HG03354 (cell line): ENCODE data around the gene SVIL.
A peak's percentile ranks its signal among the peaks of the same experiment; 100 is the strongest.
"Not testable (repeated sequence)": the region's sequence is repeated elsewhere in the genome, so short reads cannot be mapped to it uniquely, and the experiment has no call there.

ENCODE experiments used
- ATAC-seq: cut with Tn5 transposase; IDR thresholded peaks from one replicate; pipeline ENCODE4 v1.9.1; 2021; ENCODE audit warnings: mild to moderate bottlenecking; ENCODE audit not compliant: unreplicated experiment, poor library complexity, severe bottlenecking

Gene SVIL

DNA sequence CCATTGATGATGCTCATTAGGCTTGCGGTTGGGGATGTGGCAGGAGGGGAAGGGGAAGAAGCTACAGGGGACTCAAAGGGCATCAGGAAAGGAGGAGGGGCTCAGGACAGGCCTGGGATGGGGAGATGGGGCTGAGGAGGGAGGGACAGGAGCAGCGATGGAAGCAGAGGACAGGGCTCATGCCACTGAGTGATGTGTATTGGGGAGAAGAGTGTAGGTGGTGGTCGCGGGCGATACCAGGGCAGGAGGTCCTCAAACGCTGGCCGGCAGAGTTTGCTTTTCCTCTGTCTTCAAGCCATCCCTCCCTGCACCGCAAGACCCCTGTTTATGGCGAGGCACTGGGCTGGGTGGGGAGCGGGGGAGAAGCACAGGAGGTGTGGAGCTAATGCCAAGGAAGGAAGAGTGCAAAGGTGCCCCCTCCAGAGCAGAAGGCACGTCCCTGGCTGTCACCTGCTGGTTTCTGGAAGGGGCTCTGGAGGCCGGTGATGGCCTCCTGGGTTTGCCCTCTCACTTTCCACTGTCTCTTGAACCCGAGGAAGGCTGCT, 134.7 kb downstream of the SVIL start:
- ATAC-seq: no peak

DNA sequence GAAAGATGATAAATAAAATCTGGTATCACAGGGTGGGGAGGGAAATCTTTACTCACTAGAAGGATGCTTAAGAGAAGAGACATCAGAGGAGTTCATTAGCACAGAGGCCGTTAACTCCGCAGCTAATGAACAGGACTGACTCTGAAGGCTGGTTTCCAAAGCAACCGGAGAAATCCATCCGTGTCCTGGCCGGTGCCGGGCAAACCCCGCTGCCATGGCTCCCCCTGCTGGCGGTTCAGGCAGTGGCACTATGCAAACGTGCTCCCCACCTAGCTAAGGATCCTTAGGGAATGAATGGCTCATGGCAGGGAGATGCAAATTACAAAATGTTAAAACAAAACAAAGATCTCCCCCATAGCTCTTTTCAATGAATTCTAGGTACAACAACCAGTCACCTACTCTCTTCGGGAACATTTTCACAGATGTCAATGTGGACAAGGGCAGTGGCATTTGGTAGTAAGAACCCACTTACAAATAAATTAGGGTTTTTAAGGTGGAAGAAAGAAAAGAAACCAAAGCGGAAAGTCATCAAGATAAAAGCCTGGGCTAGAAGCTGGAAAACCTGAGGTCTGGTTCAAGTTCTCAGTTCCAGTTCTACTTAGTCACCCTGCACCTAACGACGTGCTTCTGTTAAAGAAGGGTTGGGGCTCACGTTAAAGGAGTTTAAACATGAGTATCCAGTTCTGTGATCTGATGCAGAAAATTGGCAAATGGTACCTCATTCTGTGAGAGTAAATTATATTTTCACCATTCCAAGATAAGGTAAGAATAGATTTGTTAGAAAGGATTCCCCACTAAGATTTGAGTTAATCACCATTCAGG, 138.2 kb downstream of the SVIL start:
- ATAC-seq: peak; percentile 82

DNA sequence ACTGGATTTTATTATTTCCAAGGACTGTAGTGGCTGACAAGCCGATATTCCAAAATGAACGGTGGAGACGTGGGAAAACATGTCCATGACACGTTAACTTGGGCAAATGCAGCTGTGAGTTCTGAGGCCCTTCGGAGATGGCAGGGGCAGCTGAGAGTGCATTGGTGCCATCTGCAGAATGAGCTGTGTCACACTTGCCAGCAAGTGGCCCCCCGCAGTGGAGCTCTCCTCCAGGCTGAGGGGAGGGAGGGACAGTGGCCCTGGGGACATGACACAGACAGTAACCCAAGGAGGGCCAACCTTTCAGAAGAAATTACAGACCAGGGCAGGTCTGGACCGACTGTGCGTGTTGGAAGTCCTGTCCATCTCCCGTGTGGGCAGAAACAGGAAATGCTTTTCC, 139.4 kb downstream of the SVIL start:
- ATAC-seq: no peak

DNA sequence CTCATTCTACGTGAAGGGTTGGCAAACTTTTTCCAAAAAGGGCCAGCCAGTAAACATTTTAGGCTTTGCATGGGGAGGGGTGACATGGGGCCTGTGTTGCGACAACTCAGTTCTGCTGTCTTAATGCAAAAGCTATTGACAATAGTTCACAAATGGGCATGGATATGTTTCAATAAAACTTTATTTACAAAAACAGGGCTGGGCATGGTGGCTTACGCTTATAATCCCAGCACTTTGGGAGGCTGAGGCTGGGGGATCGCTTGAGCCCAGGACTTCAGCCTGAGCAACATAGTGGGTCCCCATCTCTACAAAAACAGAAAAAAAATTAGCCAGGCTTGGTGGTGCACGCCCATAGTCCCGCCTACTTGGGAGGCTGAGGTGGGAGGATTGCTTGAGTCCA, 141.1 kb downstream of the SVIL start:
- ATAC-seq: no peak

DNA sequence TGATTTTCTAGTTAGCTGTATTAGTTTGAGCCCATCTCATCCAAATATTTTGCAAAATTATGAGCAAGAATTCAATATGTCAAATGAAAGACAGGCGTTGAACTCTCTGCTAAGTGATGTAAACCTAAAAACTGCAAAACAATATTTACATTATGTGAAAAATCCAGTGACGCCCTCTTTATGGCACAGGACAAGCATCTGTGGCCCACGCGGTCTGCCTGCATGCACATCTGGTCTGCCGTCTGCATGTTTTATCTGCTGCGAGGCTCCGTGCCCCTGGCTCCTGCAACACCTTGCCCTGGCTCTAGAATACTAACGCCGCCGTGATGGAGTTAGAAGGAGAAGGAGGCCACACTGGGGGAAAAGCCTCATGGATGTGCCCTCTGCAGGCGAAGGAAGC, 142.0 kb downstream of the SVIL start:
- ATAC-seq: no peak

DNA sequence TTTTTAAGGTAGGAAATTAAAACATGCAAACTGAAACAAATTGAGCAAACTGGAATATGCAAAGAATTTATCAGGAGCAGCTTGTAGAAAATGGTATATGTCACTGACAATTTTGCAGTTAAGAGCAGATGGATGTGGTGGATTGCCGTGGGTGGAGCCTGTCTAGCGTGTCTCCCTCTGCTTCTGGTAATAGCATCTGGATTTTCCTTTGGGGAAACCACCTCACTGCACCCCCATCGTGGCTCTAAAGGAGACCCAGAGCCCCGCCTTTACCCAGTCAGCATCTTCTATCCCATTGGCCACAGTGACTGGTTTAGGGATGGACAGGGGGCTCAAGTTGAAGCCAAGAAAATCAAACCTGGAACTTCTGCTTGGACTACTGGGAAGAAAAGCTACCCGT, 142.9 kb downstream of the SVIL start:
- no peak for ATAC-seq

DNA sequence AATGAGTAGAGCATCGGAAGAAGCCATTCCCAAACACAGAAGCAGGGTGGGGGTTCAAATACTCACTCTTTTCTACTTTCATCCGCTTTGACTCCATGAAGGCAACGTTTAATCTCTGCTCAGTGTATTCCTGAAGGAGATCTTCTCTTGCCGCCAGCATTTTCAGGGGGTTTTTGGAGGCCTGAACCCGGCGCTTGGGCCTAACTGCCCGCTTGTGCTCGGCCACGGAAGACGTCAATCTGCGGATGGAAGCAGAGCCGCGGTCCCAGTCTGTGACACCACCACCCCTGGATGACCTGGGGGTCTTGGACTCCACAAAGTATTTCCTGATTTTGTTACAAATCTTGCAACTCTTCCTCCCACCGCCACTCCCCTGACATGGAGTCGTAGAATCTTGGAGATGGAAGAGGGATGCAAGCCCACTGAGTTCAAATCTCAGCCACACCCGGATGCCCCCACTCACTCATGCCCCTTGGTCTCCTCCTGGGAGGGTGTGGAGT, 143.9 kb downstream of the SVIL start:
- not testable (repeated sequence) for ATAC-seq

DNA sequence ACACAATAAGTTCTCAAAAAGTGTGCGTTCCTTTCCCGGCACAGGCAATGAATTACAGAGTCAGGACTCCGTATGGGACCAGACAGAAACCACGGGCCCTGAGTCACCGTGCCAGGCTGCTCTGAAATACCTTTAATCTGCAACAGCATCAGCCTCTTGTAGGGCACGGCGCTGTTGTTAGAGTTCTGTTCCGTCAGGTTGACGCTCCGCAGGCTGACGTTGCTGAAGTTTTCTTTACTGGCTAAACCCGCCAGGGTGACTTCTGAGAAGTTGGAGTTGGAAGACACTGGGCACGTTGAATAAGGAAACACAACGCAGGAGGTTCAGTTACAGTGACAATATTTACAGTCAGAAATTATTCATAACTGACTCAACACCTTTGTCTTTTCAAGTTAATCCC, 146.3 kb downstream of the SVIL start:
- not testable (repeated sequence) for ATAC-seq

DNA sequence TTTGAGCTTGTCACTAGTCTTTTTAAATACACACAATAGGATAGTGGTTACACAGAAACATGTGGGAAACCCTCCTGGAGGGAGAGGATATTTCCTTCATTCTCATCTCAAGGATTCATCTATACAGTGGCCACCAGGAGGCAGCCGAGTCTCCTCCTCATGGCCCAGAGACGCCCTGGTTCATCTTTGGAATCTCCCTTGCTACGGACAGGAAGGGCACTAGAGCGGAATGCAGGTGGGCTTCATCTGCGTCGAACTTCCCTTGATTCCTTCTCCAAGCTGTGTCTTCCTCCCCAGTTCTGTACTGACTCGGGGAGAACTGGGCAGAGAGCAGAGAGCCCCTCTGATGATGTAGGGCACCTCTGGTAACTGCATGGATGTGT, 146.9 kb downstream of the SVIL start:
- not testable (repeated sequence) for ATAC-seq

DNA sequence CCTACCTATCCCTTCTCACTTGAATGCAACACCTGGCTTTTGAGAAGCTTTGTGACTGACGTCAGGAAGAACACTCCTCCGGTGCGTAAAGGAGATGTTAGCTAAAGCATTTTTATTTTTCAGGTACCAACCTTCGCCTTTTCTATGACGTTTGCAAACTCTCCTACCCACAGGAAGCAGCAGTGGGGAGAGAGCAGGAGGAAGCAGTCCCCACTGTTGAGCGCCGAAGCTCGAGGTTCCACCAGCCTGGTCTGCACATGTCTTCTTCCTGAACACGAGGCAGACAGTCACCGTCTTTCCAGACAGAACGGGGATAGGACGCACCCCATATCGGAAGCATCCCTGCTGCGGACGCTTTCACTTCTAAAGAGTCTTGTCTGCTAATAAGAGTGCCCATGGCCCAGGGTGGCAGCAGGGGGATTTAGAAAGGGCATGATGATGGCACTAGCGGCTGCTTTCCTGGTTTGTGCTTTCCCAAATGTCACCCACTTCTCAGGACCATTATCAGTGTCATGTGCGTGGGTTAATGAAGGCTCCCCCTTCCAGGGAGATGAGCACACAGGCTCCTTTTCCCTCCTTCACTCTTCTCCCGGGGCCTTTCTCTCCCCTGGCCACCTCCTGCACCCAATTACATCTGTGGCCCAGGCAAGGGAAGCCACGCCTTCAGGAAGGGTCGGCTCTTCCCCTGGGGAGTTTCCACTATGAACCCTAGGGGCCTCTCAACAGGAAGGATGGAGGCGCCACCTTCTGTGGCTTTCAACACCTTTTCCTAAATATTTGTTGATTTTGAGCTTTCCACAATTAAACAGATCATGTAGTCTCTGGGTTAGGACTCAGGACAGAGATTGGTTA, 147.5 kb downstream of the SVIL start:
- ATAC-seq: not testable (repeated sequence)

DNA sequence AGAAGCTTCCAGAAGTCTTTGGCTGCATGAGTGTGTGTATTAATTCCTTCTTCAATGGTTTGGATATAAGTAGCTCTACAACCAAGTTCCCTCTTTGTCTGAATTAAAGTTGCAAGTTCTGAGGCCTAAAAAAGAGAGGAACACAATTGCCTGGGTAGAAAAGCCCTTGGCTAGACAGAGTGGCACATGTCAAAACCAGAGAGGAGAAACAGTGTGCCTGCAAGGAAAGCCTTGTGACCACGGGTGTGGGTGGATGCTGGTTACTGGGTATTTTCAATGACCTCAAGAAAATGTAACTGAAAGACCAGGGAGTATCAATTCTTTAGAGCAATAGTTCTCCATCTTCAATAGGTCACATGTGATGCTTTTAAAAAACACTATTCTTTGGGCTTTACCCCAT, 148.3 kb downstream of the SVIL start:
- ATAC-seq: no peak

DNA sequence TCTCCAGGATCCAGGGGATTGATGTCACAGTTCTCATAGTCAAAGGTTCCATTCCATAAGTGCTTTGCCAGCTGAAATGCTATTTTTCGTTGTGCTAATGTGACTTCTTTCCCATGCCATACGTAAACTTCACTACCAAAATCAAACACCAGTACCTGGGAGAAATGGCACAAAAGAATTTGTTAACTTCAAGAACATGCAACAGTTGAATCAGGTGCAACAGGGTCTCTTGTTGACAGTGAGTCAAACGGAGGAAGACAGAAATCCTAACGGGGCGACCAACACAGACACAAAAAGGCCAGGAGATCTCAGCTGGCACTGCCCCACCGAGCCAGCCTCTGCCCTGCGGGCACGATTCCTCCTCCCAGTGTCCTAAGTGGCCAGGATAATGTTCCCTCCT, 150.1 kb downstream of the SVIL start:
- ATAC-seq: not testable (repeated sequence)

DNA sequence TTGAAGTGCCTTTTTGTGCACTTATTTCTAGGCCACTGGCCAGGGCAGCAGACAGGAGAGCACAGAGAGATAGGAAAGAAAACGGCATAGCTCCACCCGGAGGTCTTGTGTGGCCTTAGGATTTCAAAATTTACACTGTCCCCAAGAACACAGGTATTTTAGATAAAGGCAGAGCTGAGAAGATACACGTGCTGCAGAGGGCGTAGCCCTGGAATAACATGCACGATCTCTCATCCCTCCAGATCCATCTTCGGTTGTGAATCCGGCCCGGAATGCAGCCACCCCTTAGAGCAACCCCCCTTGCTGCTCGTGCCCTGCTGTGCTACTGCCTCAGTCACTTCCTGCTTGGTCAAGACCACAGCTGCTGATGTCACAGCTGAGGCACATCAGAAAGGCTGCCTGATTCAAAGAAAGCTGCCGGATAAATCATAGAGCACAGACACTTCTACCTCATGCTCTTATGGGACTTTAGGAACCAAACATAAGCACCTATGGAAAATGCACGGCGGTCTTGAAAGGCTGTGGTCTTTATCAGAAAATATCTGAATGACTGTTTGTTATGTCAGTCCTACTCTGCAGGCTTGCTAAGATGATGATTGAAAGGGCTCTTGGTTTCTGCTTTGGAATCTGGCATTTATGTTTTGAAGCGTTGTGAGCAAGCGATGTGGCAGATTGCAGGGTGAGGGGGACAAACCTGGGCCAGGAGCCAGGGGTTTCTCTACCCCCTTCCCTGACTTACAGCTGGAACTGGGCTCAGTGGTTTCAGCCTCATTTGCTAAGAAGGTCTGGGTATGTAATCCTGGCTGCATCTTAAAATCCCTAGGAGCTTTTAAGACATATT, 152.0 kb downstream of the SVIL start:
- ATAC-seq: peak; percentile 58

DNA sequence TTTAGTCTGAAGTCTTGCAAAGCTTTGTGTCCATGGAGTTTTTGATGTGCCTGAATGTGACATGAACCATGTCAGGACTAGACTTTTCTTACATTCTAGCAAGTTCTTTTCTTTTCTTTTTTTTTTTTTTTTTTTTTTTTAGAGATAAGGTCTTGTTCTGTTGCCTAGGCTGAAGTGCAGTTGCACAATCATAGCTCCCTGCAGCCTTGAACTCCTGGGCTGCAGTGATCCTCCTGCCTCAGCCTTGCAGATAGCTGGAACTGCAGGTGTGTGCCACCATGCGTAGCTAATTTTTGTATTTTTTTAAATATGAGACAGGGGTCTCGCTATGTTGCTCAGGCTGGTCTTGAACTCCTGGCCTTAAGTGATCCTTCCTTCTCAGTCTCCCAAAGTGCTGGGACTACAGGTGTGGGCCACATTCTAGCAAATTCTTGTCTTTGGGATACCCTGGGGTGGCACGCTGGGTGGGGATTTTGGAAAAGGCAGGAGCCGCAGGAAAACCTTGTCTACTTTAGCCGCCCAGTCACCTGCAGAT, 152.8 kb downstream of the SVIL start:
- no peak for ATAC-seq

DNA sequence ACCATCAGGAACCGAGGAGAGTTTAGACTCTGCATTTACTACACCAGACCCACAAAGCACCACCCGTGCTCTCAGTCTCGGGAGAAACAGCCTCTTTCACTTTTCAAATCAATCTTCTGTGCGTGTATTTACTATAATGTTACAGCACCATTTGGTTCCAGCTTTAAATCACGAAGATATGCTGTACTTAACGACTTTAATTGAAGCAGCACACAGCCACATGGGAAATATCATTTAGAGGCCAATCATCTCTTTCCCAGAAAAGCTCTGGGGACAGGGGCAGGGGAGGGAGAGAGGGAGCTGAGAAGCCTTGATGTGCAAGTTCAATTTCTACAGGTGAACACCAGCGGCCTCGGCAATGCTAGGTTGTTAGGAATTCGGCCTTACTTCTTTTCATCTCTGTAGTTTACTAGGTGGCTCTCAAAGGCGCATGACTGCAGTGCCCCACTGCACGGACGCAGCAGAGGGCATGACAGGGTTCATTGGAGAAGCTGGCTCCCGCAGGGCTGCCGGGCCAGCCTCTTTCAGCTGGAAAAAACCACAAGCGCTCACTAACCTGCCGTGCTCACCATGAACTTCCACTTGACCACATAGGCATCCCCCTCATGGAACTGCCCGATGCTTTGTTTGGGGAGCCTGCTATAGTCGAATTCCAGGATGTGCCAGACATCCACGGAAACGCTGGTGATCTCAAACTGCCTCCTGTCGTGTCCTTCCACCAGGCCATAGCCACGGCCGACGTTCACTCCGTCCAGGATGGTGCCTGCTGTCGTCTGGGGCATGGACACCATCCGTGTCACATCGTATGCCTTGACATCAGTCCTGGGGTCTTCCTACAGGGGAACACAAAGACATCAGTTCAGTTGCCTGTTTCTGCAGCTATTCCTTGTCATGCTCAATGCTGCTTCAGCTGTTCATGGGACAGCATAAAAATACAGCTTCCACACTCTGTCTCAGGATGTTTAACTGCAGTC, 154.5 kb downstream of the SVIL start:
- no peak for ATAC-seq

DNA sequence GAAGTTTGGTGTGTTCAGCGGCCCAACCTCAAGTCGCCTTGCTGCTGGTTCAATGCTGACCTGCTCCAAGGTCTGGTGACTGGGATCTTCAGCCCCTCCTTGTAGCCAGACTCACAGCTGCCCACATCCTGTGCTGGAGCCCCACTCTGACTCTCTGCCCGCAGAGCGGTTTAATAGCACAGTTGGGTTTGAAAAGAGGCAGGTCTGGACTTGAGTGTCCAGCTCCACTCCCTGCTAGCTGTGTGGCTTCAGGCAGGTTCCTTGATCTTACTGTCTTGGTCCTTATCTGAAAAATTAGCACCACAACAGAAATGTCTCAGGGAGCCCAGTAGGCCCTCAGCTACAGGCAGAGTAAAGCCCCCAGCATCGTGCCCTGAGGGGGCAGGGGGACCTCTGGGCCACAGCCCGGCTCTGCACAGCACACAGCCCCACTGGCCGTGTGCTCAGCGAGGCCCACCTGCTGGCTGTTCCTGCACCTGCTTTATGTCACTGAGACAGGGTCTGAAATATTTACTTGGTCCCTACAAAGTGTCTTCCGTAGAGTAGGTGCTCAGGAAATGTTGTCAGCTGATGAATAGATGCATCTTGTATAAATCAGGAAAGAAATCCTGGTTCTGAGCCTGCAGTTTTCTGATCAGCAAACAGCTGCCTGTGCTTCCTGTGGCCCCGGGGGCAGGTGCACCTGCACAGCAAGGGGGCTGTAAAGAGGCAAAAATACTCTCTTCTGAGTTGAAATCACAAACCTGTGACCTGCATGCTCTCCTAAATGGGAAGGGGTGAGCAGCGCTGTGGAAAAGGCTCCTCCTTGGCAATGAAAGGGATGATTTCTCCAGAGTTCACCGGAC, 155.5 kb downstream of the SVIL start:
- no peak for ATAC-seq

DNA sequence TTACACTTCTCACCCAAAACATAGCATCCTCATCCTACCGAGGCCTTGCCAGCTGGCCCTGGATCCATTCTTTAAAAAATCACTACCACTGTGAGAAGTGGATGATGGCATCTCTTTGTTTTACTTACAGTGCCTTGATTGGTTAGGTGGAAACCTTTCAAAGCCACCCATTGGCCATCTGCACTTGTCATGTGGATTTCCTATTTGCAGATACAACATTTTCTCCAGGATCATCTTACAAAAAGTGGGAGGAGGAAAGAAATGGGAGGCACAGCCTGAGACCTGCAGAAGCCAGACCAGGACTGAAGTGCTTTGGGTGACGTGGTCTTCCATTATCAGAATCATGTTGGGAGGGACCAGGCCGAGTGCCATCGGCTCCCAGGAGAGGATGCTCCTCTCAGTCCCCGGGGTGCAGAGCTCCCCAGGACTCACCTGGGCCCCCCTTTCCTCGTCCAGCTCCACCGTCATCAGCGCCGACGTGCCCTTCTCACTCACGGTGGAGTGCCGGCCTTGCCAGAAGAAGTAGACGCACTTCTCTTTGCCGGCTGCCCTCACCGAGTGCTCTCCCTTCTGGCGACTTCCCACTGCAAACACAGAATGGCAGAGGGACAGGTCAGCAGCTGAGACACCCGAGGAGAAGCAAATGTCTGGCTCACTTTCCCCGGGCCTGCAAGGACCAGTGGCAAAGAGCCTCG, 161.2 kb downstream of the SVIL start:
- ATAC-seq: no peak
